Cerebellar nuclear complex (tissue), 1 donor: ENCODE data around the gene TLE6.
"Not testable (repeated sequence)": the region's sequence is repeated elsewhere in the genome, so short reads cannot be mapped to it uniquely, and the experiment has no call there.

ENCODE experiments used
- DNase-seq, 2 experiments: peaks; one replicate each; lab custom pipeline; 2025; lab: John Stamatoyannopoulos, UW

TLE6 gene

DNA sequence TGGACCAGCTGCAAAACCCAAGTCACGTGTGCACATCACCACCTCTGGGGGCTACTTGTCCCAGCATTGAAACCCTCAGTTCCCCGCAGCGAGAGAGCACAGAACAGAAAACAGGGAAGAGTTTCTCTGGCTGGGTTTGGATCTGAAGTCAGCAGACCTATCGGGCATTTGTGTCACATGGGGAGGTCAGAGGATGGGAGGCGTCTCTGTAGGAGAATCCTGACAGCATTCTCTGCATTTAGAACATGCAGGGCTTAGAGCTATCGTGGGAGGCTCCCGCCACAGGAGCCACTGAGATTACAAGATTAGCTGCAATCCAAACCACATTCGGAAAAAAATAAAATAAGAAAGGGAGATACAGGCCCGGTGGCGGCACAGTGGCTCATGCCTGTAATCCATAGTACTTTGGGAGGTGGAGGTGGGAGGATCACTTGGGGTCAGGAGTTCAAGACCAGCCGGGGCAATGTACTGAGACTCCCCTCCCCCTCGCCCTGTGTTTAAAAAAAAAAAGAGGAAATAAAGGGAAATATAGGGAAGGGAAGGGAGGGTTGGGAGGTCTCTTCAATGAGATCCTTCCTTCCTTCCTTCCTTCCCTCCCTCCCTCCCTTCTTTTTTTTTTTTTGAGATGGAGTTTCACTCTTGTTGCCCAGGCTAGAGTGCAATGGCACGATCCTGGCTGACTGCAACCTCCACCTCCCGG lies 2.9 kb upstream of the TLE6 start:
- DNase-seq, result no peak

DNA sequence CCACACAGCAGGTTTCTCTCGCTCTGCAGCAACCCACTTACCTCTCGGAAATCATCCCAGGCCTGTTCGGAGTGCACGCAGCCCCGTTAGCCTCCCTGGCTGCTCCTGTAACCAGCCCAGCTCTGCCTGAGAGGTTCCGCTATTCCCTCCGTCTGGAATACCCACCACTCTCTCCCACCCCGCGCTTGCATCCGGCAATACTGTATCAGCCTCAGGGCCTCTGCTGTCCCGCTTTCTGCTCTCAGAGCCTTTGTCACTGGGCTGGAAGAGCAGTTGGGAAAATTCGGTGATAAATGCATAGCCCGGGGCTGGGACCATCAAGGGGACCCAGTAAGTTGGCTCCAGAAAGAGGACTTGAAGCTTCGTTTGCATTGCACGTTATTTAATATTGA lies 759 bp upstream of the TLE6 start:
- DNase-seq, result no peak

DNA sequence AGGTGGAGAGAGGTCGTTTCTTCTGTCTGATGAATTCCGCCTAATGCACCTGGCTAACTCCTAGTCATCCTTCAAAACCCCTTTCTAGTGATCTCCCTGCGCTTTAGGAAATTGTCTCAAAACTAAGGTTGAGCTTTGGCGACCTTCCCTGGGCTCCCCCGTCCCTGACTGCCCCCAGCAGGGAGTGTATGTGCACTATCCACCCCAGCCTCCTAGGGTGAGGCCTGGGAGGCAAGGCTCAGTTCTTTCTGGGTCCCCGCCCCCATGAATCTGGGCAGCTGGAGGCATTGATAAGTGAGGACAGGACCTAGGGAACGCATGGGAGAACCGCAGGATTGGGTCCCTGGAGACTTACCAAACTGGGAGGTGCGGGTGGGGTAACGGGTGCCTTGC lies 378 bp downstream of the TLE6 start:
- no peak for DNase-seq

DNA sequence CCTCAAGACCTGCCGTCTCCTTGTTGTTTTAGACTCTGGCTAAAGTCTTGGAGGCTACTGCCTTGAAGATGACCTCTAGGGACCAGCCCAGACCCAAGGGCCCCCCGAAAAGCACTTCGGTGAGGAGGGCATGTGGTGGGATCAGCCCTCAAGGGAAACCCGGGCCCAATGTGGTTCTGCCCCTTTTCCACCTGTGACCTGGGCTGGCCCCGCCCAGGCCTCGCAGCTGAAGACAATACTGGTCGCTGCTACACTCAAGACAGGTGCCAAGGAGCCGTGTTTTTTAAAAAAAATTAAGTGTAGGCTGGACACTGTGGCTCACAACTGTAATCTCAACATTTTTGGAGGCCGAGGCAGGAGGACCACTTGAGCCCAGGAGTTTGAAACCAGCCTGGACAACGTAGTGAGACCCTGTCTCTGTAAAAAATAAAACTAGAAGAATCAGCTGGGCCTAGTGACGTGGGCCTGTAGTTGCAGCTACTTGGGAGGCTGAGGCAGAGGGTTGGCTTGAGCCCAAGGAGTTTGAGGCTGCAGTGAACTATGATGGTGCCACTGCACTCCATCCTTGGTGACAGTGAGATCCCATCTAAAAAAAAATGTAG lies 903 bp downstream of the TLE6 start:
- no peak for DNase-seq

DNA sequence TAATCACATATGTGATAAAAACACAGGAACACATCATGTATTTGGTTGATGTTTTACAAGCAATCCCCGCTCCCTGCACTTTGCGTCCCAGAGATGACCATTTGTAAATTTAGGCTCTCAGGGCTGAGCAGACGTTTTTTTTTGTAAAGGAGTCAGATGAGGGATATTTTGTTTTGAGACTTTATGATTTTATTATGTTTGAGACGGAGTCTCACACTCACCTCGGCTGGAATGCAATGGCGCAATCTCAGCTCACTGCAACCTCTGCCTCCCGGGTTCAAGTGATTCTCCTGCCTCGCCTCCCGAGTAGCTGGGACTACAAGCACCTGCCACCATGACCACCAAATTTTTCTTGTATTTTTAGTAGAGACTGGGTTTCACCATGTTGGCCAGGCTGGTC lies 1.4 kb downstream of the TLE6 start:
- no peak for DNase-seq

DNA sequence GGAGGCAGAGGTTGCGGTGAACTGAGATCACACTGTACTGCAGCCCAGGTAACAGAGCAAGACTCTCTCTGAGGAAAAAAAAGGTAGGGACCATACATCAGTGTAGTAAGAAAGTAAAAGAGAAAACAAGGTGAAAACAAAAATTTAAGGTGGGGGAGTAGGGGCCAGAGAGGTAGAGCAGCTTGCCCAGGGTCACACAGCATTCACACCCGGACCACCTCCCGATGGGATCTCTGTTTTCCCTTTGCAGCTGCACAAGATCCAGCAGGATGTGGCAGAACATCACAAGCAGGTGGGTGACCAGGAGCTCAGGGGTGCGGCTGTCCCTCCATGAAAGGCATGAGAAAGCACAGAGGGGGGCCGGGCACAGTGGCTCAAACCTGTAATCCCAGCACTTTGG lies 4.5 kb downstream of the TLE6 start:
- DNase-seq, result no peak

DNA sequence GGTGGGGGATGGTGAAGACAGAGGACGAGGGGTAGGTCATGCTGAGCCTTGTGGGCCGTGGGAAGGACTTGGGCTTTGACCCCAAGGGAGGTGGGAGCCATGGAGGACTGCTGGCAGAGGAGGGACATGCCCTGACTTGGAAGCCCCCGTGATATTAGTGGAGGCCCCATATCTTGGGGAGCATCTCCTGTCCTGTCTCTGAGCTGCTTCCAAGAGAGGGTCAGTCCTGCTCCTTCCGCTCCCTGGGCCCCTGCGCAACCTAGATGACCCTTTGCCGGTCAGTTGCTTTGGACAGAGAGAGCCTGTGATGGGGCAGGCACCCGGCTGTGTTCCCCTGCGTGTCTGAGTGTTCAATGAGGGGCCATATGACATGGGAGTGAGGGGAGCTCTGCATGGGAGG lies 5.2 kb downstream of the TLE6 start:
- no peak for DNase-seq

DNA sequence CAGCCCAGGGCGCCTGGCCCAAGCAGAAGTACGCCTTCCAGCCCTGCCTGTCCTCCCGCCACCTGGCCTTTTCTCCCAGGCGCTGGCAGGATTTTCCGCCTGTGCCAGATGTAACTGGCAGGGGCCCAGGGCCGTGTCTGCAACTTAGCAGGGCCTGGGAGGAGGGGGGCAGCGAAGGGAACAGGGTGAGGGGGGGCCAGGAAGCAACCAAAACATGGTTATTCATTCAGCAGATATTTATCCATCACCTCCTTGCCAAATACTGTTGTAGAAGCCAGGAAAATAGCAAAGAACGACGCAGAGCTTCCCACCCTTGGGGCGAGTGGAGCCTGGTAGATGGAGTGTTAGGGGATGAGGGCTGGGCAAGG lies 5.6 kb downstream of the TLE6 start:
- no peak for DNase-seq

DNA sequence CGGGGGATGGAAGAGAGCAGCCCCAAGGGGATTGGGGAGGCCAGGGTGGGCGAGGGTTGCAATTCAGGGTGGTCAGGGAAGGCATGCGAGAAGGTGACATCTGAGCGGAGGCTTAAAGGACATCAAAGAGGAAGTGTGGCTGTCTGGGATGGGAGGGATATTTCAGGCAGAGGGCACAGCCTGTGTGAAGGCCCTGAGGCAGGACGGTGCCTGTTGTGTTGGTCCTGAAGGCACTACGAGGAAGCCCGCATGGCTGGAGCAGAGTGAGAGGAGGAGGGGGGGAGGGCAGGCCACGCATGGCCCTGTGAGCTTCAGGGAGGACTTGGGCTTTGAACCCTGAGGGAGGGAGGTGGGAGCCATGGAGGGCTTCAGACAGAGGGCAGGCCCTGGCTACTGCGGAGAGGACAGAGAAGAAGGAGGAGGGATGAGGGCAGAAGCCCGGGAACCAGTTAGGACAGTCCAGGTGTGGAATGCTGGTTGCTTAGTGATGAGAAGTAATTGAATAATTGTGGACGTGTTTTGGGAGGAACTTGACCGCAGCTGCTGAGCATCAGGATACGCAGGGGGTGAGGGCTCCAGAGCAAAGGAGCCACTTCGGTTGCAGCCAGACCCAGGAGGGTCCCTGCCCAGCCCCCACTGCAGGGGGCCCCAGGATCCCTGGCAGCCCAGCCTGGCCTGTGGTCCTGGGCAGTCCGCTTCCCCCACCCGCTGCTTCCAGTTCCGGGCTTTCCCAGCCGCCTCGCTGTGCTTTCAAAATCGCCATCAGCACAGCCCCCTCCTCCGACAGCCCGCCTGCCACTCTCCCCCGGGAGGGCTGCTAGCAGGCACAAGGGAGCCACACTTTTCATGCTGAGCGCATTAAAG lies 6.2 kb downstream of the TLE6 start:
- no peak for DNase-seq

DNA sequence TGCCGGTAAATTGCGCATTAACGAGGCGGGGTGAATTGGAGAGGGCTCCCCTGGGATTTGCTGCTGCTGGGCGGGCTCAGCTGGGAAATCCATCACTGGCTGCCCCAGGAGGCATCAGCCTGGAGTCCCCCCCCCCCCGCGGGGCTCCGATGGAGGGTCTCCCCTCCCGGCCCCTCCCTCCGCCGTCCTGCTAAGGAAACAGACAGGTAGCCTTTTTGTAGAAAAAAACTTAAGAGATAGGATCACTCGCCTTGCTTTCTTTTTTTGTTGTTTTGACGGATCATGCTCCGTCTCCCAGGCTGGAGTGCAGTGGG lies 6.8 kb downstream of the TLE6 start:
- no peak for DNase-seq

DNA sequence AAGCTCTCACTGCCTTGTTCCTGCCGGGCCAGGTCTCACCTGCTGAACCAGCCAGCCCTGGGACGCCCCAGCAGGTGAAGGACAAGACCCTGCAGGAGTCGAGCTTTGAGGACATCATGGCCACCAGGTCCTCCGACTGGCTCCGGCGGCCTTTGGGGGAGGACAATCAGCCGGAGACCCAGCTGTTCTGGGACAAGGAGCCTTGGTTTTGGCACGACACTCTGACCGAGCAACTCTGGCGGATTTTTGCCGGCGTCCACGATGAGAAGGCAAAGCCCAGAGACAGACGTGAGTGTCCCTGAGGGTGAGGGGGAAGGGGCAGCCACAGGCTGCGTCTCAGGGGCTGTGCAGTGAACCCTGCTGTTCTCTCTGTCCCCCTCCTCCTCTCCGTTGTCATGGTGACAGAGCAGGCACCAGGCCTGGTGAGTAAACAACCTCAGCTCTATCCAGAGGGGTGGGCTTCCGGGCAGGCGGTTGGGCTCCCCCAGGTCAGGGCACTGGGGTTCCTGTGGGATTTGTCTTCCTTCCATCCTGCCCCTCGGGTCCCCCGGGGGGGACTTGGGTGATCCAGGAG lies 9.7 kb downstream of the TLE6 start:
- DNase-seq, result no peak

DNA sequence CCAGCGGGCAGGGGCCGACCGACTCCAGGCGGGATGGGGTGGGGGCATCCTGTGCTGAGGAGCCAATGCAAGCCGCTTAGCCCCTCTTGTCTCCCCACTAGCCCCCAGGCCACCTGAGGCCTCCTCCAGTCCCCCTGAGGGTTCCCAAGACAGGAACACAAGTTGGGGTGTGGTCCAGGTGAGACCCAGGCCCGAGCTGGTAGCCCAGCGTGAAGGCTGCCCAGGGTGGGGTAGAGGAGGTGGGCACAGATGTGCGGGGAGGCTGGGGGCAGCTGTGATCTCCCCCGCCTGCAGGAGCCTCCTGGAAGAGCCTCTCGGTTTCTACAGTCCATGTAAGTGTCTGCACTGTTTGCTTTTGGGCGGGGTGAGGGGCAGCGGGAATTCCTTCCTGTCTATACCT lies 10.4 kb downstream of the TLE6 start:
- DNase-seq, result no peak

DNA sequence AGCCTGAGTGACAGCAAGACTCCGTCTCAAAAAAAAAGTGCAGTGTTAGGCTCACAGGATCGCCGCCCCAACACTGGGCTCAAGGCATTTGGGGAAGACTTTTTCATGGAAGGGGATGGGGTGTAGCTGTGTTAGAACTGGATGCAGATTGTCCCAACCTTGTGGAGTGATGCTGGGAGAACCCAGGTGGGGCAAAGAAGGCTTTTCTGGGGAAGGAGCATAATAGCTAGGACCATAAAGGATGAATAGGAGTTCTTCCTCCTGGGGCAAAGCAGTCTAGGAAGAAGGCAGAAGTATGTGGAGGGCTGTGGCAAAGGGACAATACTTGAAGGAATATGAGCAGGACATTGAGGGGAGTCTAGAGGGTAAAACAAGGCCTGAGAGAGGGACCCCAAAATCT lies 11.2 kb downstream of the TLE6 start:
- no peak for DNase-seq

DNA sequence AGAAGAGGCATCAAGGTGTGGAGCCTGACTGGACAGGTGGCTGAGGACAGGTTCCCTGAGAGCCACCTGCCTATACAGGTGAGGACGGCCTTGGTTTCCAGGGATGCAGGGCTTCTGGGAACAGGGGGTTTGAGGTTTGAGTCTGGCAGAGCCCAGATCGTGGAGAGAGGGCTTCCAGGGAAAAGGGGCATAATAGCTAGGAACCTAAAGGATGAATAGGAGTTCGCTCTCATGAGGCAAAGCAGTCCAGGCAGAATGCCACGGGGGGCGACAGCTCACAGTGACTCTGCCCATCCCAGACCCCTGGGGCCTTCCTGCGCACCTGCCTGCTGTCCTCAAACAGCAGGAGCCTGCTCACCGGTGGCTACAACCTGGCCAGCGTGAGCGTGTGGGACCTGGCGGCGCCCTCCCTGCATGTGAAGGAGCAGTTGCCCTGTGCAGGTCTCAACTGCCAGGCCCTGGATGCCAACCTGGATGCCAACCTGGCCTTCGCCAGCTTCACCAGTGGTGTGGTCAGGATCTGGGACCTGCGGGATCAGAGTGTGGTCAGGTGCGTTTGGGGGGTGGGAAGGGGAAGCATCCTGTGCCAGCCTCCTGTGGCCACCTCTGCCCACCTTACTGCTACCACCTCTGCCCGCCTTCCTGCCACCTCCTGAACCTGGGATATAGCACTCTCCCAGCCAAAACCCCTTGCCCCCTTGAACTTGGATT lies 12.0 kb downstream of the TLE6 start:
- DNase-seq, result no peak

DNA sequence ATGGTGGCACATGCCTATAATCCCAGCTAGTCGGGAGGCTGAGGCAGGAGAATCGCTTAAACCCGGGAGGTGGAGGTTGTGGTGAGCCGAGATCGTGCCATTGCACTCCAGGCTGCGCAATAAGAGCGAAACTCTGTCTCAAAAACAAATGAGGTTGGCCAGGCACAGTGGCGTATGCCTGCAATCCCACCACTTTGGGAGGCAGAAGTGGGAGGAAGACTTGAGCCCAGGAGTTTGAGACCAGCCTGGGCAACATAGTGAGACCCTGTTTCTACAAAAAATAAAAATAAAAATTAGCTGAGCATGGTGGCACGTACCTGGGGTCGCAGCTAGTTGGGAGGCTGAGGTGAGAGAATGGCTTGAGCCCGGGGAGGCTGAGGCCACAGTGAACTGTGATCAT lies 15.0 kb downstream of the TLE6 start:
- not testable (repeated sequence) for DNase-seq

DNA sequence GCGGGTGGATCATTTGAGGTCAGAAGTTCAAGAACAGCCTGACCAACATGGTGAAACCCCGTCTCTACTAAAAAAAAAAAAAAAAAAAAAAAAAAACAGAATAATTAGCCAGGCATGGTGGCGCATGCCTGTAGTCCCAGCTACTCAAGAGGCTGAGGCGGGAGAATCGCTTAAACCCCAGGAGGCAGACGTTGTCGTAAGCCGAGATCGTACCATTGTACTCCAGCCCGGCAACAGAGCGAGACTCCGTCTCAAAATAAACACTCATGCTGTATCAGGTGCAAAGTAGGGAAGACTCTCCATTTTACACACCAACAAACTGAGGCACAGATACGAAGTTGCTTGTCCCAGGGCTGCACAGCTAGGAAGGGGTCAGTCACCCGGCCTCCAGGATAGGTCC lies 15.6 kb downstream of the TLE6 start:
- DNase-seq, result no peak

DNA sequence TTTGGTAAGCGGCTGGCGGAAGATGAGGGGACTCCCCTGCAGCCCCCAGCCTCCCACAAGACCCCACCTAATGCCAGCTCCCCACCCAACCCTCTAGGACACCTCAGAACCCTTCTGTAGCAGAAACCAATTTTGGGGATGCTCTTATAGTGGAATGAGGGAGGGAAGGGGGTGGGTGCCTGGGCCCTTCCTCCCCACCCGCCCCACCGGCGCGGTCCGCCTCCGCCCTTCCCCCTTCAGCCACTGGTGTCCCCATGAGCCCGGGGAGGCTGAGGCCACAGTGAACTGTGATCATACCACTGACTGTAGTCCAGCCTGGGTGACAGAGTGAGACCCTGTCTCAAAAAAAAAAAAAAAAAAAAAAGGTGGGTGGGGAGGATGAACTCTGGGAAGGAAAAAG lies 16.2 kb downstream of the TLE6 start:
- no peak for DNase-seq

DNA sequence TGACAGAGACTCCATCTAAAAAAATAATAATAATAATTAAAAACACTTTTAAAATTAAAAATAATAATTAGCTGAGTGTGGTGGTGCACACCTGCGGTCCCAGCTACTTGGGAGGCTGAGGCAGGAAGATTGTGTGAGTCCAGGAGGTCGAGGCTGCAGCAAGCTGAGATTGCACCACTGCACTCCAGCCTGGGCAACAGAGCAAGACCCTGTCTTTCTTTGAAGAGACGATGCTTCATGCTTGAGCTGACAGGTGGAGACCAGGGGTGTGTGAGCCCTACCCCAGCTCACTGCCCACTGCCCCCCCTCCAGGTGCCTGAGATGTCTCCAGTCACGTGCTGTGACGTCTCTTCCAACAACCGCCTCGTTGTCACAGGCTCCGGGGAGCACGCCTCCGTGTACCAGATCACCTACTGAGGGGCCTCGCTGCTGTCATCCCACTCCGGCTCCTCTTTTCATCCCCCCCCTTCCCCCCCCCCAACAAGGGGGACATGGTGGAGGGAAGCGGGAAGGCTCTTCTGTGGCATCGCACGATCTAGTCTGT lies 17.3 kb downstream of the TLE6 start:
- no peak for DNase-seq

DNA sequence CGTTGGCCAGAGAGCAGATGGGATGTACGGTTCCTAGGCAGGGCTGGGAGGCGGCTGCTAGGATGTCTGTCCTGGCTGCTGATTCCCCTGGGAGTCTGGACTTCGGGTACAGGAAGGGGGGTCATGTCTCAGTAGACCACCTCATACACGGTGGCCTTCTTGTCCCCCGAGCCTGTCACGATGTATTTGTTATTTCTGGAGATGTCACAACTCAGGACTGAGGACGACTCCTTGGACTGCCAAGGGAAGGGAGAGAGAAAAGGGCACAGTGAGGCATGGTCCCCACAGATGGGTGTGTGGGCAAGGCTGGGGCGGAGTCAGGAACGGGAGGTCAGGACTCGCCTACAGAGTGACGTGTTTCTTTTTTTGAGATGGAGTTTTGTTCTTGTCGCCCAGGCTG lies 20.4 kb downstream of the TLE6 start:
- no peak for DNase-seq

DNA sequence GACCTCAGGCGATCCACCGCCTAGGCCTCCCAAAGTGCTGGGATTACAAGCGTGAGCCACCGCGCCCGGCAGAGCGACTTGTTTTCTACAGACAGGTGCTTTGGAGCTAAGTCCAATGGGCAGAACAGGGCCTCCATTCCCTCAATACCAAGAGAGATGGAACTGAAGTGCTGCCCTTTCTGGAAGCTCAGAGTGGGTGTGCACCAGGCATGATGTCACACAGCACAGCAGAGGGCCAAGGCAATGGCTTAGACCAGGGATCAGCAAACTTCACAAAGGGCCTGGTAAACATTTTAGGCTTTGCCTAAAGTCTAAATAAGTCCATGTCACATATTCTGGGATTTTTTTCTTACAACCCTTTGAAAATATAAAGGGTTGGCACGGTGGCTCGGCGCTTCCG lies 21.3 kb downstream of the TLE6 start:
- DNase-seq, result no peak

DNA sequence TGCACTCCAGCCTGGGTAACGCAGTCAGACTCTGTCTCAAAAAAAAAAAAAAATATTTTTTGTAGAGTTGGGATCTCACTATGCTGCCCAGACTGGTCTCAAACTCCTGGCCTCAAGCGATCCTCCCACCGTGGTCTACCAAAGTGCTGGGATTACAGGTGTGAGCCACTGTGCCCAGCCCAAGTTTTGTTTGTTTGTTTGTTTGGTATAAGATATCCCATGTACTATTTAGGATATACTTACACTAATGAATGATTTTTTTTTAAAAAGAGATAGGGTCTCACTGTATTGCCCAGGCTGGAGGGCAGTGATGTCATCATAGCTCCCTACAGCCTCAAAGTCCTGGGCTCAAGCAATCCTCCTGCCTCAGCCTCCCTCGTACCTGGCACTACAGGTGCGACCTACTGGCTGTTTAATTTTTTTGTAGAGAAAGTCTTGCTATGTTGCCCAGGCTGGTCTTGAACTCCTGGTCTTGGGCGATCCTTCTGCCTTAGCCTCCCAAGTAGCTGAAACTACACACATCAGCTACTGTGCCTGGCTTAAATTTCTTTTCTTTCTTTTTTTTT lies 24.0 kb downstream of the TLE6 start:
- DNase-seq, result no peak

DNA sequence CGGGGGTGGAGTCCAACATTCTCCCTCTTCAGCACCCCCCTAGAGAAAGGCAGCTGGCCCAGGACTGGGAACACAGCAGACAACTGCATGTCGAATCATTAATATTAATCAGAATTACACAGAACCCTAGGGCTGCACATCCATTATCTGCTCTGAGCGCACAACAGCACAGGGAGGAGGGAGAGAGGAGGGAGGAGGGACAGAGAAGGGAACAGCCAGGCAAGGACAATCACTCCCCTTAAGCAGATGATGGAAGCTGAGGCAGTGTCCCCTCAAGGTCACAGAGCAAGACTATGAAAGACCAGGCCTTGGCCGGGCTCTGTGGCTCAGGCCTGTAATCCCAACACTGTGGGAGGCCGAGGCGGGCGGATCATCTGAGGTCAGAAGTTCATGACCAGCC lies 25.7 kb downstream of the TLE6 start:
- DNase-seq, result no peak
